IMR-90 (cell line): ENCODE results near the gene TUBB2B. TPM values are rescaled to one million over a fixed set of nuclear protein-coding genes. Genes with fewer than 3 reads are reported as not detected.

Experiments
- ATAC-seq: fragments of 200-7000 bp; cut with Tn5 transposase; 2 replicates; pipeline ENCODE4 v1.9.1; 2020; ENCODE audit warnings: low read depth, mild to moderate bottlenecking, moderate library complexity
- BruUV-seq: library from RNA; stranded (reverse); fragments of 400-500 nt; replicated peaks from 2 replicates; lab custom pipeline; 2021; lab: Mats Ljungman, UMichigan
- CTCF ChIA-PET: fragments of 300-600 bp; formaldehyde crosslinking; extraction: SDS; loops from one replicate; lab custom pipeline; 2021; ENCODE audit warnings: antibody characterized with exemption; lab: Yijun Ruan, JAX
- POLR2A ChIA-PET: fragments of 300-600 bp; sonication (Branson Sonifier 250); formaldehyde crosslinking; loops from one replicate; lab custom pipeline; 2022; ENCODE audit warnings: antibody characterized with exemption; ENCODE audit not compliant: unreplicated experiment; lab: Charles Lee
- DNase-seq: peaks from one replicate; pipeline ENCODE4 v3.0.0; 2013
- H2AFZ ChIP-seq: replicated peaks from 2 replicates; pipeline ENCODE3; 2013; ENCODE audit warnings: low read length, mild to moderate bottlenecking; ENCODE audit not compliant: poor library complexity
- H2AK5ac ChIP-seq: 2 replicates; pipeline ENCODE4 v1.6.1; 2013; ENCODE audit warnings: low read depth, low read length, inconsistent platforms
- H2AK9ac ChIP-seq: replicated peaks from 2 replicates; pipeline ENCODE3; 2013; ENCODE audit warnings: mild to moderate bottlenecking, low read depth, low read length, moderate library complexity; ENCODE audit not compliant: poor library complexity
- H2BK120ac ChIP-seq: 2 replicates; pipeline ENCODE4 v1.6.1; 2013; ENCODE audit warnings: low read depth, low read length, inconsistent platforms
- H2BK15ac ChIP-seq: 3 replicates; pipeline ENCODE4 v1.6.1; 2013; ENCODE audit warnings: low read depth, low read length, inconsistent platforms
- H2BK20ac ChIP-seq: 2 replicates; pipeline ENCODE4 v1.6.1; 2013; ENCODE audit warnings: low read depth, mild to moderate bottlenecking, inconsistent platforms, low read length, moderate library complexity
- H2BK5ac ChIP-seq: 2 replicates; pipeline ENCODE4 v1.6.1; 2013; ENCODE audit warnings: mild to moderate bottlenecking, low read depth, low read length, inconsistent platforms; ENCODE audit not compliant: poor library complexity, severe bottlenecking
- H3K14ac ChIP-seq: replicated peaks from 2 replicates; pipeline ENCODE4 v1.6.1; 2013; ENCODE audit warnings: low read depth, low read length, inconsistent platforms
- H3K18ac ChIP-seq: 2 replicates; pipeline ENCODE4 v1.6.1; 2013; ENCODE audit warnings: low read depth, low read length, control low read depth
- H3K23ac ChIP-seq: 2 replicates; pipeline ENCODE4 v1.6.1; 2013; ENCODE audit warnings: low read depth, low read length, inconsistent platforms
- H3K27ac ChIP-seq: 2 replicates; pipeline ENCODE4 v1.5.1; 2013; ENCODE audit warnings: mild to moderate bottlenecking, control low read depth, low read length; ENCODE audit not compliant: insufficient read depth
- H3K27me3 ChIP-seq: 2 replicates; pipeline ENCODE4 v1.6.1; 2013; ENCODE audit warnings: low read length; ENCODE audit not compliant: control insufficient read depth, insufficient read depth
- H3K36me3 ChIP-seq: 2 replicates; pipeline ENCODE4 v1.6.1; 2013; ENCODE audit warnings: low read length, mixed read lengths; ENCODE audit not compliant: control insufficient read depth, insufficient read depth
- H3K4ac ChIP-seq: 2 replicates; pipeline ENCODE4 v1.6.1; 2013; ENCODE audit warnings: low read depth, low read length, inconsistent platforms
- H3K4me1 ChIP-seq: 2 replicates; pipeline ENCODE4 v1.6.1; 2013; ENCODE audit warnings: low read length, mixed read lengths; ENCODE audit not compliant: control insufficient read depth, insufficient read depth
- H3K4me2 ChIP-seq: 2 replicates; pipeline ENCODE4 v1.6.1; 2013; ENCODE audit warnings: low read depth, mild to moderate bottlenecking, control low read depth, low read length, moderate library complexity
- H3K4me3 ChIP-seq: 2 replicates; pipeline ENCODE4 v1.5.1; 2013; ENCODE audit warnings: low read depth, mild to moderate bottlenecking, control low read depth, low read length, moderate library complexity; ENCODE audit not compliant: insufficient read depth
- H3K56ac ChIP-seq: 2 replicates; pipeline ENCODE4 v1.6.1; 2013; ENCODE audit warnings: low read length, inconsistent platforms; ENCODE audit not compliant: insufficient read depth; ENCODE audit errors: extremely low read depth
- H3K79me1 ChIP-seq, 2 experiments: 2 replicates each; pipeline ENCODE4 v1.6.1; 2013; ENCODE audit warnings: low read length in 2 of 2, inconsistent platforms in 1 of 2, low read depth in 1 of 2
- H3K9ac ChIP-seq: 2 replicates; pipeline ENCODE4 v1.6.1; 2013; ENCODE audit warnings: low read depth, low read length, control low read depth
- H3K9me1 ChIP-seq: 2 replicates; pipeline ENCODE4 v1.6.1; 2013; ENCODE audit warnings: low read length, inconsistent platforms; ENCODE audit not compliant: insufficient read depth
- H3K9me3 ChIP-seq: 2 replicates; pipeline ENCODE4 v1.6.1; 2013; ENCODE audit warnings: low read length; ENCODE audit not compliant: control insufficient read depth, insufficient read depth
- H4K20me1 ChIP-seq: 2 replicates; pipeline ENCODE4 v1.6.1; 2013; ENCODE audit warnings: low read length, inconsistent platforms; ENCODE audit not compliant: insufficient read depth
- H4K5ac ChIP-seq: 2 replicates; pipeline ENCODE4 v1.6.1; 2013; ENCODE audit warnings: mild to moderate bottlenecking, low read depth, low read length, control low read depth
- H4K8ac ChIP-seq, 2 experiments: 2 replicates each; pipeline ENCODE4 v1.6.1; 2013; ENCODE audit warnings: low read depth in 2 of 2, low read length in 2 of 2, control low read depth in 1 of 2, inconsistent platforms in 1 of 2
- H4K91ac ChIP-seq: 2 replicates; pipeline ENCODE4 v1.6.1; 2013; ENCODE audit warnings: low read depth, low read length, inconsistent platforms; ENCODE audit not compliant: insufficient read depth
- RAD21 ChIP-seq: IDR thresholded peaks from 2 replicates; pipeline ENCODE4 v1.6.1; 2012; ENCODE audit warnings: low read length, improper control_type of control experiment
- RFX5 ChIP-seq: IDR thresholded peaks from 2 replicates; pipeline ENCODE4 v1.8.0; 2012; ENCODE audit warnings: low read depth, mild to moderate bottlenecking, low read length, moderate library complexity
- WGBS, 2 experiments: methylation state at CpG; one replicate each; pipeline versions ENCODE4 v1.1.5 to v1.1.7; 2013; ENCODE audit warnings: missing lambda C conversion rate in 2 of 2; ENCODE audit not compliant: insufficient read length in 1 of 2; ENCODE audit errors: extremely low coverage in 2 of 2; 5-methylcytosine and 5-hydroxymethylcytosine counted together
- dilution Hi-C: fragments of 300-500 bp; cut with HindIII; formaldehyde crosslinking; loops from one replicate; pipeline ENCODE4 v1.14.3; 2018; ENCODE audit warnings: low sequenced_read_pairs; ENCODE audit not compliant: unreplicated experiment
- in situ Hi-C: fragments of 300-500 bp; cut with MboI; formaldehyde crosslinking; loops from 3 replicates; pipeline ENCODE4 v1.14.3; 2019; ENCODE audit warnings: low sequenced_read_pairs, inconsistent platforms, mixed read lengths
- intact Hi-C: fragments of 100-400 bp; cut with micrococcal nuclease; formaldehyde crosslinking; loops from 2 replicates; pipeline ENCODE4 v1.10.0; 2022
- polyA plus RNA-seq, 3 experiments: library from polyadenylated mRNA; depleted of rRNA; stranded (reverse); fragments of >200 nt; gene quantifications; 2 replicates each; pipeline ENCODE4 v1.2.3, GENCODE V29; 2012; ENCODE audit warnings: low replicate concordance in 1 of 3
- total RNA-seq: library from RNA; depleted of rRNA; stranded (reverse); fragments of >200 nt; gene quantifications from 2 replicates; pipeline ENCODE4 v1.2.3, GENCODE V29; 2012
- TF ChIP-seq, protein P1 (sequence below): conservative IDR thresholded peaks from 2 replicates; pipeline ENCODE4 v1.5.1; 2012; ENCODE audit warnings: mild to moderate bottlenecking, low read depth, low read length, improper control_type of control experiment

The TUBB2B gene
- total and polyA plus RNA-seq, 2 of the 4 experiments (the other 2 are of a cell fraction): 13.6 to 21.1 TPM

GRCh38 chr6:3239110-3239830, 11.8 kb upstream of the TUBB2B start:
- no peaks in the 10 kb centered on the region for H3K79me1 ChIP-seq
- H2BK120ac ChIP-seq: no peak overlapping the region
- H2AK5ac ChIP-seq: no peak overlapping the region
- H3K56ac ChIP-seq: no peak overlapping the region
- H4K91ac ChIP-seq: no peak overlapping the region
- BruUV-seq: no TSS peak
- H4K5ac ChIP-seq: no peak overlapping the region
- intact Hi-C loops: no loop called here
- no peak overlapping the region for H2BK15ac ChIP-seq
- H3K14ac ChIP-seq: no peak overlapping the region
- no peak overlapping the region for H4K8ac ChIP-seq
- H3K27ac ChIP-seq: no peak overlapping the region
- H3K36me3 ChIP-seq: no peaks in the 10 kb centered on the region
- H2AK9ac ChIP-seq: no peak overlapping the region
- dilution Hi-C loops: no loop called here
- no peak overlapping the region for H3K23ac ChIP-seq
- no peak overlapping the region for H3K9ac ChIP-seq
- H3K4me2 ChIP-seq: no peak overlapping the region
- 0 out of 2 replicates have a peak, but pooled peaks cover 3% of the 10 kb centered on the region for H3K9me1 ChIP-seq
- in situ Hi-C loops: no loop called here
- ATAC-seq (no peak), DNase-seq (no peak)
- CTCF ChIA-PET: no interaction called here
- H3K9me3 ChIP-seq: peaks cover 3% of the 10 kb centered on the region; the same call in 1 of the 2 replicates
- peaks cover 7% of the 10 kb centered on the region; the same call in 1 of the 2 replicates for H3K27me3 ChIP-seq
- no peak overlapping the region for H3K18ac ChIP-seq
- WGBS, 2 experiments: 82% methylated on average over 4 of the region's 13 CpGs; no CpG with 5 or more reads in 1 of the 2 experiments
- H3K4me3 ChIP-seq: no peak overlapping the region
- no peak overlapping the region for H3K4ac ChIP-seq
- H2BK5ac ChIP-seq: no peak overlapping the region
- no peak overlapping the region for H2BK20ac ChIP-seq
- POLR2A ChIA-PET: interaction anchor here (0.6 kb wide), 1 partner anchor 9 kb away, joined by 3 read pairs; no protein-coding TSS in a partner anchor
- H4K20me1 ChIP-seq: no peaks in the 10 kb centered on the region
- peak; percentile 35; the same call in 1 of the 2 replicates for TF ChIP-seq RAD21
- TF ChIP-seq, protein P1, sequence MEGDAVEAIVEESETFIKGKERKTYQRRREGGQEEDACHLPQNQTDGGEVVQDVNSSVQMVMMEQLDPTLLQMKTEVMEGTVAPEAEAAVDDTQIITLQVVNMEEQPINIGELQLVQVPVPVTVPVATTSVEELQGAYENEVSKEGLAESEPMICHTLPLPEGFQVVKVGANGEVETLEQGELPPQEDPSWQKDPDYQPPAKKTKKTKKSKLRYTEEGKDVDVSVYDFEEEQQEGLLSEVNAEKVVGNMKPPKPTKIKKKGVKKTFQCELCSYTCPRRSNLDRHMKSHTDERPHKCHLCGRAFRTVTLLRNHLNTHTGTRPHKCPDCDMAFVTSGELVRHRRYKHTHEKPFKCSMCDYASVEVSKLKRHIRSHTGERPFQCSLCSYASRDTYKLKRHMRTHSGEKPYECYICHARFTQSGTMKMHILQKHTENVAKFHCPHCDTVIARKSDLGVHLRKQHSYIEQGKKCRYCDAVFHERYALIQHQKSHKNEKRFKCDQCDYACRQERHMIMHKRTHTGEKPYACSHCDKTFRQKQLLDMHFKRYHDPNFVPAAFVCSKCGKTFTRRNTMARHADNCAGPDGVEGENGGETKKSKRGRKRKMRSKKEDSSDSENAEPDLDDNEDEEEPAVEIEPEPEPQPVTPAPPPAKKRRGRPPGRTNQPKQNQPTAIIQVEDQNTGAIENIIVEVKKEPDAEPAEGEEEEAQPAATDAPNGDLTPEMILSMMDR: 0 out of 2 replicates have a peak, but pooled peaks have one; percentile 8
- TF ChIP-seq RFX5: no peak
- no peak overlapping the region for H2AFZ ChIP-seq
- H3K4me1 ChIP-seq: no peaks in the 10 kb centered on the region
